Mucosa of rectum (tissue), 2 donors: ENCODE results near the gene EEFSEC.

ENCODE experiments used
- H3K27ac ChIP-seq, 2 donors: one replicate each; pipeline ENCODE4 v1.7.0; 2013; ENCODE audit warnings: inconsistent platforms in 2 of 2, low read depth in 2 of 2, low read length in 2 of 2
- H3K27me3 ChIP-seq, 2 donors: one replicate each; pipeline ENCODE4 v1.7.0; 2013; ENCODE audit warnings: low read length in 2 of 2; ENCODE audit not compliant: control insufficient read depth in 2 of 2, insufficient read depth in 2 of 2
- H3K36me3 ChIP-seq, 2 donors: one replicate each; pipeline ENCODE4 v1.7.0; 2013; ENCODE audit warnings: low read length in 2 of 2; ENCODE audit not compliant: control insufficient read depth in 2 of 2, insufficient read depth in 2 of 2
- H3K4me1 ChIP-seq, 2 donors: one replicate each; pipeline ENCODE4 v1.7.0; 2013; ENCODE audit warnings: low read length in 2 of 2, mild to moderate bottlenecking in 1 of 2; ENCODE audit not compliant: control insufficient read depth in 2 of 2, insufficient read depth in 2 of 2
- H3K4me3 ChIP-seq, 2 donors: one replicate each; pipeline ENCODE4 v1.7.0; 2013; ENCODE audit warnings: low read length in 2 of 2
- H3K9ac ChIP-seq, 2 donors: one replicate each; pipeline ENCODE4 v1.7.0; 2013; ENCODE audit warnings: low read length in 2 of 2, low read depth in 1 of 2, mild to moderate bottlenecking in 1 of 2
- H3K9me3 ChIP-seq, 2 donors: one replicate each; pipeline ENCODE4 v1.7.0; 2013; ENCODE audit warnings: low read length in 2 of 2; ENCODE audit not compliant: control insufficient read depth in 2 of 2
- donor health status: healthy.
- donor health status: Normal muscosa, but diverticular disease.

Gene EEFSEC

DNA sequence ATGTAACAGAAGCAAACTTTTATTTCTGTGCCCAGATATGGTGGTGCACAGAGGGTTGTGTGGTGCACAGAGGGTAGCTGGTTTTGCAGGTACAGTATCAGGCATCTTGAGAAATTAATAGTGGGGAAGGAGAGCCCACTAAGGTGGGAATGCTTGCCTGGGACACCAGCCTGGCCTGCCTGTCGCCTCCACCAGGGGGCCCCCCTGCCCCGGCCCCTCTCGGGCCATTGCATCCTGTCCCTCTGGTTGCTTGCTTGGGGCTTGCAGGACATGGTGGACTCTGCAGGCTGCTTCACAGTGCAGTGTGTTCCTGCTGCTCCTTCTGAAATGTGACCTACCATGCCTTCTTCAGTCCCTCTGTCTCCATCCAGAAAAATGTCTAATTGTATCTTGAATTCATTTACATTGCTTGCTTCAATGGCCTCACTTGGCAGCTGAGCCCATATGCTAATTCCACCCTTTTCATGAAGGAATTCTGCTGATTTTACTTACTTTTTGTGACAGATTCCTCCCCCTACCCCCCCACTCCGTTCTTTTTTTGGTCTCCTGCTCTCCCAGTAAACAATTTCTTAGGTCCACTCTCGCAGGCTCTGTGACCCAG, 73.6 kb downstream of the EEFSEC start:
- Histone ChIP-seq H3K27me3 (no peaks in the 10 kb centered on the region), H3K36me3 (no peaks in the 10 kb centered on the region), H3K4me1 (peaks cover 0 to 2% of the 10 kb centered on the region in 2 donors), H3K4me3 (no peak overlapping the region), H3K9me3 (peaks cover 0 to 6% of the 10 kb centered on the region in 2 donors), H3K9ac (no peak overlapping the region), H3K27ac (no peak overlapping the region)

DNA sequence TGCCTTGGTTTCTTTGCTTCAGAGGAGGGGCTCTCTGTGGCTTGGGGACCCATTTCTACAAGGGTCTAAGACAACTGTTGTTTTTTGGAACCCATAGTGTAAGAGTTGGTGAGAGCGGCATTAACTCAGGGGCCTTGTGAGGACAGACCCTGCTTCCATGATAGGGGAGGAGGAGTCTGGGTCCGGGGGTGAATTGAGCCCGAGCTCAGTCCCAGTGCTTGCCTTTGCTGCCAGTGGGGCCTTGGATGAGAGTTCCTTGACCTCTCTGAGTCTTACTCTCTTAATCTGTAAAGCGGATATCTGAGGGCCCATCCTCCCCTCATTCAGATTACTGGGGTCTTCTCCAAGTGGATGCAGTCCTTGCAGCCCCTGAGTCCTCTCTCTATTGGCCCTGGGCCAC, 74.2 kb downstream of the EEFSEC start:
- no peak overlapping the region for H3K27ac ChIP-seq
- no peaks in the 10 kb centered on the region for H3K36me3 ChIP-seq
- H3K9ac ChIP-seq: no peak overlapping the region
- H3K4me3 ChIP-seq: no peak overlapping the region
- H3K9me3 ChIP-seq: peaks cover 0 to 6% of the 10 kb centered on the region in 2 donors
- no peaks in the 10 kb centered on the region for H3K27me3 ChIP-seq
- H3K4me1 ChIP-seq: peaks cover 0 to 2% of the 10 kb centered on the region in 2 donors

GRCh38 chr3:128228366-128228910, 75.2 kb downstream of the EEFSEC start:
- no peak overlapping the region for H3K4me3 ChIP-seq
- H3K36me3 ChIP-seq: no peaks in the 10 kb centered on the region
- no peak overlapping the region for H3K27ac ChIP-seq
- H3K9ac ChIP-seq: no peak overlapping the region
- peaks cover 0 to 2% of the 10 kb centered on the region in 2 donors for H3K4me1 ChIP-seq
- H3K9me3 ChIP-seq: peaks cover 0 to 2% of the 10 kb centered on the region in 2 donors
- H3K27me3 ChIP-seq: no peaks in the 10 kb centered on the region

- no peak overlapping the region for H3K27ac ChIP-seq
- no peak overlapping the region for H3K9ac ChIP-seq
Measured at GRCh38 chr3:128229106-128229857, 76.0 kb downstream of the EEFSEC start.

DNA sequence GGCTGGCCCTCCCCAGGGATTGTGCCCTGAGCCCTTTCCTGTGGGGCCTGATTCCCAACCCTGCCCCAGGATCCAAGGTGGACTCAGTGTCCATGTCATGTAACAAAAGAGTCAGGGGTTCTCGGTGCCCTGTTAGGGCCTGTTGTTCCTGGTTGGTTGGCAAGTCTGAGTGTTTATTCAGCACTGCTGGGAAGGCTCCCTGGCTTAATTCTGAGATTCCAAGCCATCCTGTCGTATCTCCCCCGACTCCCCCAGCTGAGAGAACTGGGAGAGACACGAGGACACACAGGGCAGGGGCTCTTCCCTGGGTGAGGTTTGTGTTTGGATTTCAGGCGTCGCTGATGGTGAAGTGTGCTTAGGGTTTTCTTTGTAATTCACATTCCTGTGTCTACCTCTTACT, 78.3 kb downstream of the EEFSEC start:
- peaks cover 2 to 13% of the 10 kb centered on the region in 2 donors for H3K4me1 ChIP-seq
- H3K9me3 ChIP-seq: no peaks in the 10 kb centered on the region
- no peaks in the 10 kb centered on the region for H3K27me3 ChIP-seq
- no peak overlapping the region for H3K9ac ChIP-seq
- no peaks in the 10 kb centered on the region for H3K36me3 ChIP-seq
- no peak overlapping the region for H3K27ac ChIP-seq
- no peak overlapping the region for H3K4me3 ChIP-seq

More at GRCh38 chr3:128229106-128229857, 76.0 kb downstream of the EEFSEC start:
- Histone ChIP-seq H3K4me3 (no peak overlapping the region), H3K27me3 (no peaks in the 10 kb centered on the region), H3K4me1 (peaks cover under 1 to 2% of the 10 kb centered on the region in 2 donors), H3K9me3 (no peaks in the 10 kb centered on the region), H3K36me3 (no peaks in the 10 kb centered on the region)

- Histone ChIP-seq H3K36me3 (no peaks in the 10 kb centered on the region), H3K4me3 (no peak overlapping the region), H3K27ac (no peak overlapping the region), H3K4me1 (peaks cover 2 to 17% of the 10 kb centered on the region in 2 donors), H3K9me3 (no peaks in the 10 kb centered on the region), H3K27me3 (no peaks in the 10 kb centered on the region), H3K9ac (no peak overlapping the region)
Measured at GRCh38 chr3:128232376-128233178, 79.3 kb downstream of the EEFSEC start.

DNA sequence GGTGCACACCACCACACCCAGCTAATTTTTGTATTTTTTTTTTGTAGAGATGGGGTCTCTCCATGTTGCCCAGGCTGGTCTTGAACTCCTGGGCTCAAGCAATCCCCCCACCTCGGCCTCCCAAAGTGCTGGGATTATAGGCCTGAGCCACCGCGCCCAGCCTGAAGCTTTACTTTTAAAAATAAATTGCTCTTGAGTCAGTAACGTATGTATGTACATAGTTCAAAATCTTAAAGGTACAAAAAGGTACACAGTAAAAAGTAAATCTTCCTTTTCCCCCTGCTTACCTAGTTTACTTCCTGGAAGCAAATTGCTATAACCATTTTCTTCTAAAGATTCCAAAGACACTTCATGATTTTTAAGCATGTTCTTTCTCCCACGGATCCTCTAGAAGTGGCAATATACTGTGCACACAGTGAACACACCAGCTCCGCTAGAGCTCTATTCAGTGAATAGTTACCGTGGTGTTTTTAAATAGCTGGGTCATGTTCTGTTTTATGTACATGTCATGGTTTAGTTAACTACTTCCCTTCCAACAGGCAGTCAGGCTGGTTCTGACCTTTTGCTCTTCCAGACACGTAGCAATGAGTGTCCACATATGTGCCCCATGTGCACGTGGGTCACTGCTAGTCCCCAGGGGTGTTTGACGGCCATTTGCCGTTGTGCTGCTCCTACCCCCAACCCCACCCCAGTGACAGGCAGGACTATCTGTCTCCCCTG, 82.1 kb downstream of the EEFSEC start:
- no peaks in the 10 kb centered on the region for H3K9me3 ChIP-seq
- no peak overlapping the region for H3K27ac ChIP-seq
- H3K36me3 ChIP-seq: no peaks in the 10 kb centered on the region
- H3K27me3 ChIP-seq: no peaks in the 10 kb centered on the region
- no peak overlapping the region for H3K9ac ChIP-seq
- peaks cover 2 to 17% of the 10 kb centered on the region in 2 donors for H3K4me1 ChIP-seq
- no peak overlapping the region for H3K4me3 ChIP-seq

- Histone ChIP-seq H3K9me3 (no peaks in the 10 kb centered on the region), H3K4me1 (peaks cover 0 to 17% of the 10 kb centered on the region in 2 donors), H3K4me3 (no peak overlapping the region), H3K27ac (no peak overlapping the region), H3K27me3 (no peaks in the 10 kb centered on the region), H3K9ac (no peak overlapping the region), H3K36me3 (no peaks in the 10 kb centered on the region)
Measured at GRCh38 chr3:128236657-128237056, 83.4 kb downstream of the EEFSEC start.

GRCh38 chr3:128237348-128238183, 84.3 kb downstream of the EEFSEC start:
- Histone ChIP-seq H3K4me3 (no peak overlapping the region), H3K27ac (no peak overlapping the region), H3K36me3 (no peaks in the 10 kb centered on the region), H3K4me1 (peaks cover 0 to 17% of the 10 kb centered on the region in 2 donors), H3K9ac (no peak overlapping the region), H3K27me3 (no peaks in the 10 kb centered on the region), H3K9me3 (no peaks in the 10 kb centered on the region)
